ENCODE measurements around the gene TMEM14C. TPM values are rescaled to one million over a fixed set of nuclear protein-coding genes. Genes with fewer than 3 reads are reported as not detected.
"Not testable (repeated sequence)": the region's sequence is repeated elsewhere in the genome, so short reads cannot be mapped to it uniquely, and the experiment has no call there.

TMEM14C gene
- total and polyA plus RNA-seq, 5 experiments from 2014 or later: 33.7 to 205 (median 95.9) TPM

DNA sequence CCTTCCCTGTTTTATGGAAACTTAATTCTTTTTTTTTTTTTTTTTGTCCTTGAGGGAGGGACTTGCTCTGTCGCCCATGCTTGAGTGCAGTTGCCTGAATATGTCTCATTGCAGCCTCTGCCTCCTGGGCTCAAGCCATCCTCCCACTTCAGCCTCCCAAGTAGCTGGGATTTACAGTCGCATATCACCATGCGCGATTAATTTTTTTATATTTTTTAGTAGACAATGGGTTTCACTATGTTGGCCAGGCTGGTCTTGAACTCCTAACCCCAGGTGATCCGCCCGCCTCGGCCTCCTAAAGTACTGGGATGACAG is 654 bp downstream of the TMEM14C start:
- H3K36me3 Mint-ChIP-seq: peaks cover 8 to 21% (median 9%) of the 10 kb centered on the region in 3 donors
- POLR2A ChIA-PET: interaction anchor here (0.6 to 6.4 kb wide), 5 partner anchors 18 to 659 kb away, joined by 4 to 77 read pairs (median 7); partner anchors contain the start of genes C6orf52, PAK1IP1 and TMEM14B
- H3K27ac Mint-ChIP-seq: peak overlapping the region; percentile 91 to 97 (median 94)
- H3K9me3 Mint-ChIP-seq: peaks cover 0 to 7% (median 0%) of the 10 kb centered on the region in 9 donors
- no peak for ATAC-seq
- peaks cover 28 to 81% (median 70%) of the 10 kb centered on the region in 4 donors for H3K4me1 Mint-ChIP-seq
- H3K4me3 Mint-ChIP-seq: peak overlapping the region; percentile 90 to 99 (median 96)
- H3K27me3 Mint-ChIP-seq: no peaks in the 10 kb centered on the region
- DNase-seq: no peak

DNA sequence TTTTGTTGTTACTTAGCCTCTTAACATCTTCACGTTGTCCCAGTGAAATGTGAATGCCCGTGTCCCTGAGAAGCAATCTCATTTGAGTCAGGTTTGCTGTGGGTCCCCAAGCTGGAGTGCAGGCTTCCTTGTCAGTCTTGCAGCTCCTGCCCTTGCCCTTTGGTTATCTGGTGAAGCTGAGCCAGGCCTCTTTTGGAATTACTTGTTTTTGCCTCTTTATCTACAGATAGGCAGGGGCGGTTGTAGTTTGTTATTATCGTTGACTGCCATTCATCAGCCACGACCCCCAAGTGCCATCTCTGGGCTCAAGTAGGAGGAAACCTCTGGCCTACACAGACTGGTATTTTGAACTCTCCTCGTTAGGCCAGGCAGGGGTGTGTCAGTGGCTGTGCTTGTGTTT is 2.2 kb downstream of the TMEM14C start:
- peaks cover 0 to 35% (median 7%) of the 10 kb centered on the region in 3 donors for H3K36me3 Mint-ChIP-seq
- no peaks in the 10 kb centered on the region for H3K9me3 Mint-ChIP-seq
- H3K27ac Mint-ChIP-seq: peak overlapping the region in 6 of 10 donors; percentile 23 to 80 (median 58)
- no peak for DNase-seq
- H3K27me3 Mint-ChIP-seq: no peaks in the 10 kb centered on the region
- no peak for ATAC-seq
- H3K4me1 Mint-ChIP-seq: peaks cover 26 to 69% (median 58%) of the 10 kb centered on the region in 4 donors
- POLR2A ChIA-PET: interaction anchor here (6.4 kb wide), 1 partner anchor 22 kb away, joined by 74 read pairs; the partner anchor contains the start of gene TMEM14B
- H3K4me3 Mint-ChIP-seq: peak overlapping the region in 6 of 10 donors; percentile 20 to 93 (median 48)

DNA sequence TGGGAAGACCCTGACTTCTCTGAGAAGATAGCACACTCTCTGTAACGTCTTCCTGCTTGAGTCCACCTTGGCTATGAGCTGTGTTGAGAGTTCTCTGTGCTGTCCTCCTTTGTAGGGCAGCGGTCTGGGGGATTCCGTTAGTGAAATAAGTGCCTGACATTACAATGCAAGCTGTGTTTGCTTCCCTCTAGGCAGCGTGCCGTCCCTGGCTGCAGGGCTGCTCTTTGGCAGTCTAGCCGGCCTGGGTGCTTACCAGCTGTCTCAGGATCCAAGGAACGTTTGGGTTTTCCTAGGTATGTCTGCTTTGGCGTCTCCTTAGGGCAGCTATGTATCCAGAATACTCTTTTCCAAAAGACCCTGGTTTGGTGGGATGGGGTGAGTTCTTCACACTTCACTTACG is 2.8 kb downstream of the TMEM14C start:
- ATAC-seq (no peak), DNase-seq (no peak)
- POLR2A ChIA-PET: interaction anchor here (1.0 kb wide), 1 partner anchor 31 kb away, joined by 14 read pairs; the partner anchor contains the start of genes C6orf52 and PAK1IP1
- no peaks in the 10 kb centered on the region for H3K27me3 Mint-ChIP-seq
- peaks cover 0 to 42% (median 12%) of the 10 kb centered on the region in 3 donors for H3K36me3 Mint-ChIP-seq
- H3K9me3 Mint-ChIP-seq: no peaks in the 10 kb centered on the region
- H3K27ac Mint-ChIP-seq: peak overlapping the region in 5 of 10 donors; percentile 15 to 80 (median 70)
- H3K4me3 Mint-ChIP-seq: peak overlapping the region in 6 of 10 donors; percentile 25 to 73 (median 62)
- H3K4me1 Mint-ChIP-seq: peaks cover 26 to 72% (median 58%) of the 10 kb centered on the region in 4 donors

DNA sequence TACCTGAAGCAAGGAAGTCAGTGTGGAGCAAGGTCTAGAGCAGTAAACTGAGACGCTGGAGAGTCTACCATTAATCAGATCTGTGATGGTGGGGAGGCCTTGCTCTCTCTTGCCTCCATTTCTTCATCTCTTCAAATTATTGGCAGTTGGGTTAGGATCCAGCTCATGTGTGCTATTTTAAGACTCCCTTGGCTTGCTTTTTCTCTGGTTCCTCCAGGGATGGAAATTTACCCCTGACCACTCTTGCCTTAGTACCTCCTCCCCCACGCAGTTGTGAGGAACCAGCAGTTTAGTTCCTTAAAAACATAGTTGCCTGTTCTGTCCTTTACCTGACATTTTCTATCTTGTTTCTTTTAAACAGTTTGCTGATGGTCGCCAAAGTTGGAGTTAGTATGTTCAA is 7.4 kb downstream of the TMEM14C start:
- Mint-ChIP-seq H3K4me3 (no peak overlapping the region), H3K36me3 (peaks cover 0 to 59% (median 23%) of the 10 kb centered on the region in 3 donors)
- POLR2A ChIA-PET: no interaction called here

DNA sequence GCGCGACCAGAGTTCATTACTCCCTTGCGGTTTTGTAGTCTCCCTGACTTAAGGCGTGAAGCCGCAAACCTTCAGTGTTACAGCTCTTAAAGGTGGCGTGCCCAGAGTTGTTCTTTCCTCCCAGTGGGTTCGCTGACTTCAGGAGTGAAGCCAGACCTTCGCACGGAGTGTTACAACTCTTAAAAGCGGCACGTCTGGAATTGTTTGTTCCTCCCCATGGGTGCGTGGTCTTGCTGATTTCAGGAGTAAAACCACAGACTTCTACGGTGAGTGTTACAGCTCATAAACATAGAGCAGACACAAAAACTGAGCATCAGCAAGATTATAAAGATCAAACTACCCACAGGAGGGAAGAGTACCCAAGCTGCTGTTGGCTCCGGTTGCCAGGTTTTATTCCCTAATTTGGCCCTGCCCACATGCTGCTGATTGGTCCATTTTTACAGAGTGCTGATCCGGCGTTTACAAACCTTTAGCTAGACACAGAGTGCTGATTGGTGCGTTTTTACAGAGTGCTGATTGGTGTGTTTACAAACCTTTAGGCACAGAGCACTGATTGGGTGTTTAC is 10.4 kb downstream of the TMEM14C start:
- Mint-ChIP-seq H3K27me3 (no peaks in the 10 kb centered on the region), H3K36me3 (peaks cover 0 to 40% (median 18%) of the 10 kb centered on the region in 3 donors), H3K27ac (peak overlapping the region in 1 of 10 donors; percentile 24), H3K9me3 (no peaks in the 10 kb centered on the region), H3K4me3 (peak overlapping the region in 1 of 10 donors; percentile 48), H3K4me1 (peaks cover 0 to 9% (median 3%) of the 10 kb centered on the region in 4 donors)
- ATAC-seq (no peak), DNase-seq (no peak)
- POLR2A ChIA-PET: no interaction called here

More for the DNA sequence above, 7.4 kb downstream of the TMEM14C start:
- DNase-seq (no peak), ATAC-seq (no peak)
- Mint-ChIP-seq H3K27ac (peak overlapping the region in 2 of 10 donors; percentile 14 to 55), H3K9me3 (no peaks in the 10 kb centered on the region), H3K27me3 (no peaks in the 10 kb centered on the region), H3K4me1 (peaks cover 7 to 30% (median 18%) of the 10 kb centered on the region in 4 donors)

DNA sequence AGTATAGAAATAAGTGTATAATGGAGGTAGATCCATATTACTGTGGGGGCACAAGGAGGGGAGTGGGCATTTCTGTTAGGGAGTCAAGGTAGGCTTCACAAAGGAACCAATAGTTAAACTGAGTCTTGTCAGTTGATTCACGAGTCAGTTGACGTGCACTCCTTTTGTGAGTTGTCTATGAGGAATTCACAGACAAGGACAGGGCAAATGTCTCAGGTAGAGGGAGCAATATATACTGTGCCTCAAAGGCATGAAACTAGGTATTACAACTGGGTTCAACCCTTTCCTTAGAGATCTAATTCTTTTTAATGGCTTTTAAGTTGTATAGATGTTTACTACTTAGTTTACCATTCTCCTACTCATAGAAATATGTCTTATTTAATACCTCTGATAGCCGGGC is 11.0 kb downstream of the TMEM14C start:
- H3K9me3 Mint-ChIP-seq: no peaks in the 10 kb centered on the region
- peaks cover 0 to 5% (median 2%) of the 10 kb centered on the region in 4 donors for H3K4me1 Mint-ChIP-seq
- H3K4me3 Mint-ChIP-seq: no peak overlapping the region
- H3K27ac Mint-ChIP-seq: peak overlapping the region in 2 of 10 donors; percentile 4 to 44
- POLR2A ChIA-PET: no interaction called here
- no peak for DNase-seq
- H3K27me3 Mint-ChIP-seq: no peaks in the 10 kb centered on the region
- no peak for ATAC-seq
- H3K36me3 Mint-ChIP-seq: peaks cover 0 to 35% (median 18%) of the 10 kb centered on the region in 3 donors

DNA sequence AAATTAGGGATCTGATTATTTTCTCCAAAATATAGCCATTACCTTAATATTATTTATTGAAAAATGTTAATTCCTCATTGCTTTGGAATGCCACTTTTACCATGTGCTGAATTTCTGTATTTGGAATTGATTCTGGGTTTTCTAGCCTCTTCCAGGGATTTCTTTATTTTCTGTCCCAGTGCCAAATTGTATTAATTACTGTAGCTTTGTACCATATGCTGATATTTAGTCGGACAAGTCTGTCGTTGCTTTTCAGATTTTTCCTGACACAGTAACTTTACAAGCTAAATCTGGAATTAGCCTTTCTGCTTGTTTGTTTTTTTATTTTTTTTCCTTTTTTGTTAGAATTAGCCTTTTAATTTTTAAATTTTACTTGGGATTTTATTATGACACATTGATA is 13.9 kb downstream of the TMEM14C start:
- ATAC-seq: no peak
- no peak overlapping the region for H3K4me3 Mint-ChIP-seq
- H3K36me3 Mint-ChIP-seq: peaks cover 0 to 16% (median 12%) of the 10 kb centered on the region in 3 donors
- no peaks in the 10 kb centered on the region for H3K27me3 Mint-ChIP-seq
- H3K27ac Mint-ChIP-seq: no peak overlapping the region
- H3K4me1 Mint-ChIP-seq: peaks cover 0 to 5% (median 0%) of the 10 kb centered on the region in 4 donors
- POLR2A ChIA-PET: no interaction called here
- no peaks in the 10 kb centered on the region for H3K9me3 Mint-ChIP-seq
- DNase-seq: no peak

DNA sequence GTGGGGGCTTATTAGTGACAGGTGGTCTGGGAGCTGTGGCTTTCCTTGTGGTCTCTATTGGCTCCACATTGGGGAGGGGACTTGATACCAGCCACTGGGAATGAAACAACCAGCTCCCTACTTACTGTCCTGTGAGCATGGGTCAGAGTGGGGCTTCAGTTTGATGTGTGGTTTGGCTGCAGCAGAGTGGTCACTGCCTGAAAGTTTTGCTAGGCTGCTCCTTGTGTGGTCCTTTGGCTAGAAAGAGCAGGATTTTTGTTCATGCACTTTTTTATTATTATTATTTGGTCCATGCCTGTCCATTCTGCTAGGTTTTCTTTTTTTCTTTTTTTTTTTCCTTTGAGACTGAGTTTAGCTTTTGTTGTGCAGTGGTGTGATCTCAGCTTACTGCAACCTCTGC is 17.2 kb downstream of the TMEM14C start:
- no peak for DNase-seq
- Mint-ChIP-seq H3K9me3 (no peaks in the 10 kb centered on the region), H3K4me1 (peaks cover 0 to 3% (median under 1%) of the 10 kb centered on the region in 4 donors), H3K27me3 (no peaks in the 10 kb centered on the region), H3K27ac (peak overlapping the region in 1 of 10 donors; percentile 4), H3K4me3 (no peak overlapping the region), H3K36me3 (peaks cover 0 to 3% (median 2%) of the 10 kb centered on the region in 3 donors)
- POLR2A ChIA-PET: interaction anchor here (0.5 to 1.7 kb wide), 2 partner anchors 20 to 57 kb away, joined by 5 to 11 read pairs; no protein-coding TSS in a partner anchor
- ATAC-seq: no peak

DNA sequence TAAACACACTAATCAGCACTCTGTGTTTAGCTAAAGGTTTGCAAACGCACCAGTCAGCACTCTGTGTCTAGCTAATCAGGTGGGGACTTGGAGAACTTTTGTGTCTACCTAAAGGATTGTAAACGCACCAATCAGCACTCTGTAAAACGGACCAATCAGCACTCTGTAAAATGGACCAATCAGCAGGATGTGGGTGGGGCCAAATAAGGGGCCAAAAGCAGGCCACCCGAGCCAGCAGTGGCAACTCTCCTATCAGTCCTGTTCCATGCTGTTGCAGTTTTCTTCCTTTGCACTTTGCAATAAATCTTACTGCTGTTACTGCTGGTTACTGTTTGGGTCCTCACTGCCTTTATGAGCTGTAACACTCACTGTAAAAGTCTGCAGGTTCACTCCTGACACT is 18.8 kb downstream of the TMEM14C start:
- not testable (repeated sequence) for H3K9me3 Mint-ChIP-seq, ATAC-seq, H3K36me3 Mint-ChIP-seq, H3K27ac Mint-ChIP-seq, H3K4me3 Mint-ChIP-seq, DNase-seq, H3K27me3 Mint-ChIP-seq
- POLR2A ChIA-PET: interaction anchor here (1.7 to 1.9 kb wide), 2 partner anchors 18 to 22 kb away, joined by 7 to 11 read pairs; partner anchors contain the start of gene TMEM14C
- H3K4me1 Mint-ChIP-seq: peaks cover 4 to 13% (median 6%) of the 10 kb centered on the region in 4 donors

DNA sequence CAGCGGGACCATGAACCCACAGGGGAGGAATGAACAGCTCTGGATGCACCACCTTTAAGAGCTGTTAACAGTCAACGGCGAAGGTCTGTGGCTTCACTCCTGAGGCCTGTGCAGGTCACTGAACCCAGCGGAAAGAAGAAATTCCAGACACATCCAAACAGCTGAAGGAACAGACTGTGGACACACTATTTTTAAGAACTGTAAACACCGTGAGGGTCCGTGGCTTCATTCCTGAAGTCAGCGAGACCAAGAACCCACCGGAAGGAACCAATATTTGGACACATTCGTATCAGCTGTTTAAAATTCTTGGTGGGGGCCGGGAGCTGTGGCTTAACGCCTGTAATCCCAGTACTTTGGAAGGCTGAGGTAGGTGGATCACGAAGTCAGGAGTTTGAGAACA is 19.4 kb downstream of the TMEM14C start:
- ATAC-seq: no peak
- no peaks in the 10 kb centered on the region for H3K9me3 Mint-ChIP-seq
- no peak overlapping the region for H3K4me3 Mint-ChIP-seq
- POLR2A ChIA-PET: interaction anchor here (0.5 to 1.9 kb wide), 2 partner anchors 19 to 40 kb away, joined by 3 to 7 read pairs; partner anchors contain the start of gene TMEM14C
- H3K27me3 Mint-ChIP-seq: no peaks in the 10 kb centered on the region
- H3K4me1 Mint-ChIP-seq: peaks cover 8 to 18% (median 12%) of the 10 kb centered on the region in 4 donors
- DNase-seq: no peak
- H3K27ac Mint-ChIP-seq: peak overlapping the region in 2 of 10 donors; percentile 2 to 19
- H3K36me3 Mint-ChIP-seq: peaks cover 0 to 3% (median 2%) of the 10 kb centered on the region in 3 donors

DNA sequence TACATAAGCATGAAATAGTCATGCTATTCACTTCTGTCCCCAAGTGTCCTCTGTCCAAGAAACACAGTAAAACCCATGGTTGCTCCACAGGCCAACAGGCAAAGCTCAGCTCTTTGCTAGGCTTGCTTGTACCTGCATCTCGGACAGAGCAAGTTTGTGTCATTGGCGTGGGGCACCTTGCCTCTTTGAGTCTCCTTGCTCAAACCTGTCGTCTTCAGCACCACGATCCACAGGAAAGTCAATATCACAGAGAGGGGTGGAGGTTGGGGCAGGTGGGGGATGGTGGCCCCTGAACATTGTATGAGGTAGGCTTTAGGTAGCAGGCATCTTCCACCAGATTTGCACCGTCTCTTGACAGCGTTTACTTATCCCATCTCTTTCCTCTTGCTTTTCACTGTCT is 20.6 kb downstream of the TMEM14C start:
- POLR2A ChIA-PET: no interaction called here
- peak overlapping the region in 3 of 10 donors; percentile 34 to 39 (median 36) for H3K27ac Mint-ChIP-seq
- H3K9me3 Mint-ChIP-seq: no peaks in the 10 kb centered on the region
- peaks cover 0 to 3% (median 2%) of the 10 kb centered on the region in 3 donors for H3K36me3 Mint-ChIP-seq
- ATAC-seq (no peak), DNase-seq (no peak)
- H3K27me3 Mint-ChIP-seq: no peaks in the 10 kb centered on the region
- peaks cover 10 to 26% (median 18%) of the 10 kb centered on the region in 4 donors for H3K4me1 Mint-ChIP-seq
- H3K4me3 Mint-ChIP-seq: no peak overlapping the region

DNA sequence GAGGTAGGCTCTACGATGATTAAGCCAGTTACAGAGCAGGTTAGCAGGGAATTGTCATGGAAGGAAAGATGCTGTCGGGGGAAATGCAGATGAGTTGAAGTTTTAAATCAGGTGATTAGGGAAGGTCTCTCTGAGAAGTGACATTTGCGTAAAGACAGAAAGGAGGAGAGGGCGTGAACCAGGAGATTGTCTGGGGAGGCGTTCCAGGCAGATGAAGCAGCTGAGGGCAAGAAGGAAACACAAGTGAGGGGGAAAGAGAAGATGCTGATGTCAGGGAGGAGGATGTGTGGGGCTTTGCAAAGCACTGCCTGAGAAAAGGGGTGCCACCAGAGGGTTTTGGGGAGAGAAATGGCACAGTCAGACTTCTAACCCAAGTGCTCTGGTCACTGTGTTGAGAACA is 22.2 kb downstream of the TMEM14C start:
- Mint-ChIP-seq H3K9me3 (no peaks in the 10 kb centered on the region), H3K27me3 (no peaks in the 10 kb centered on the region), H3K4me1 (peaks cover 13 to 42% (median 32%) of the 10 kb centered on the region in 4 donors), H3K36me3 (peaks cover 0 to 6% (median 0%) of the 10 kb centered on the region in 3 donors), H3K4me3 (peak overlapping the region in 1 of 10 donors; percentile 8), H3K27ac (peak overlapping the region in 4 of 10 donors; percentile 23 to 96 (median 59))
- POLR2A ChIA-PET: interaction anchor here (4.2 kb wide), 1 partner anchor 23 kb away, joined by 74 read pairs; the partner anchor contains the start of gene TMEM14C
- ATAC-seq: no peak
- no peak for DNase-seq

DNA sequence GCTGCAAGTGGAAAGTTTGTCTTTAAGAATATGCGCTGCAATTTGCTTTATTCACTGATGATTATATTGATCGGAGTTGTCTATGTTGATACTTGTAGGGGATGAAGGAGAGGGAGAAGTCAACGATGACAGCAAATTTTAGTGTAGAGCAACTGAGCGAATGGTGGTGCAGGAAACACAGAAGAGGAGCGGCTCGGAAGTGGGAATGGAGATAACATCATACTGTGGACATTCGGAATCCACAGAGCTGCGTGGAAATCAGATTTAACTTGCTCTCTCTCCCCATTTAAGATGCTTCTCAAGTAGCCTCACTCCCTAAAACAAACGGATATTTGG is 24.0 kb downstream of the TMEM14C start:
- POLR2A ChIA-PET: interaction anchor here (2.8 to 4.2 kb wide), 3 partner anchors 25 to 218 kb away, joined by 8 to 74 read pairs (median 32); partner anchors contain the start of genes C6orf52, PAK1IP1 and TMEM14C
- Mint-ChIP-seq H3K27ac (peak overlapping the region; percentile 69 to 99 (median 98)), H3K4me1 (peaks cover 21 to 60% (median 46%) of the 10 kb centered on the region in 4 donors), H3K4me3 (peak overlapping the region; percentile 75 to 99 (median 92)), H3K9me3 (no peaks in the 10 kb centered on the region), H3K36me3 (peaks cover 0 to 24% (median 3%) of the 10 kb centered on the region in 3 donors), H3K27me3 (no peaks in the 10 kb centered on the region)
- ATAC-seq (no peak), DNase-seq (no peak)

Data from naive thymus-derived CD8-positive, alpha-beta T cell (primary cell).